ENCODE results near the gene CABLES2.

CABLES2 gene

DNA sequence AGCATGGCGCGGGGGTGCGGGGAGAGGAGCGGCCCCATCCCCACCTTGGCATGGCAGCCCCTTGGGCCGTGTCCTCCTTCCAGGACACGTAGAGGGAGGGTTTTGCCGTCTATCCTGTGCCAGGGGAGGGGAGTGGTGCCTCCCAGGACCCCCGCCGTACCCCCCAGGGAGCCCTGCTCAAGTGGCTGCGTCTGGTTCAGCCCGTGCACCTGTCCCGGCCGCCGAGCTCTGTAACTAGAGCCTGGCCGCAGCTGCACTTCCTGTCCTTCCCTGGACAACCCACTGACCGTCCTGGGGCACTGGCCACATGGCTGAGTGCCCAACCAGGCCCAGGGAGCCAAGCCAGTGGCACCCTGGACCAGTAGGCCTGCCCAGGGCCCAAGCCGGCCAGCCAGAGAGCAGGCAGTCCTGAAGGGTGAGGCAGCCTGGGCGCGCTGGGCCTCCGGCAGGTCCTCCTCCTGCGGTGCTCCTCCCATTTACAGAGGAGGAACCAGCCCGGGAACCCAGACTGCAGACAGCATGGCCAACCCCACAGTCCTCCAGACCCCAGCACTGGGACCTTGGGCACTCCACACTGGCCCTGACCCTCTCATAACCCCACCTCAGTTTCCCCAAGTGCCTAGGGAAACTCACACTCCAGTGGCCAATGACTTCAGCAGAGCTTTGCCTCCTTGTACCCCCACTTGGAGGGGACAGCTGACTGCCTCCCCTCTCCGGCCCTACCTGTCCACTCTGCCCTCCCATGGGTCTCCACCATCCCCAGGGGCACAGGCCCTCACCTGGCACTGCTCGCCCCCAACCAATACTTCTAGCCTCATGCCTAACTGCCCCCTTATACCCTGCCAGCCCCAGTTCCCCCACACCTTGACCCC lies 48.7 kb downstream of the CABLES2 start:
- DNase-seq (ENCODE audit: low spot score), result no peak

DNA sequence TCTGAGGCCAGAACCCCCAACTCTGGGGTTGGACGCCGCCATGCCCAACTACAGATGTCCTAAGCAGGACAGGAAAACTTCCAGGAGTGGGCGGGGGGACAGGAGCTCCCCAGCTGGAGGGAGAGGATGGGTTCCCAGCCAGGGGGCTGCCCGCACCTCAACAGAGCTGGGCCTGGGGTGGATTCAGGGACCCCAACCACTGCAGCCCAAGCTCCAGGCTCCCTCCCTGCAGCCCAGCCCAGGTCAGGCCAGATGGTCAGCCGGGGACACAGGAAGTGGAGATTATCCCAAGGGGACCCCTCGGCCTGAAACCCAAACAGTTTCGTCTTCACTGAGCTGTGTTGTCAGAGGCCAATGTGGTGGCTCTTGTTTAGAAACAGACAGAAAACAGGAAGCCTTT lies 49.4 kb downstream of the CABLES2 start:
- DNase-seq (ENCODE audit: low spot score), result no peak

DNA sequence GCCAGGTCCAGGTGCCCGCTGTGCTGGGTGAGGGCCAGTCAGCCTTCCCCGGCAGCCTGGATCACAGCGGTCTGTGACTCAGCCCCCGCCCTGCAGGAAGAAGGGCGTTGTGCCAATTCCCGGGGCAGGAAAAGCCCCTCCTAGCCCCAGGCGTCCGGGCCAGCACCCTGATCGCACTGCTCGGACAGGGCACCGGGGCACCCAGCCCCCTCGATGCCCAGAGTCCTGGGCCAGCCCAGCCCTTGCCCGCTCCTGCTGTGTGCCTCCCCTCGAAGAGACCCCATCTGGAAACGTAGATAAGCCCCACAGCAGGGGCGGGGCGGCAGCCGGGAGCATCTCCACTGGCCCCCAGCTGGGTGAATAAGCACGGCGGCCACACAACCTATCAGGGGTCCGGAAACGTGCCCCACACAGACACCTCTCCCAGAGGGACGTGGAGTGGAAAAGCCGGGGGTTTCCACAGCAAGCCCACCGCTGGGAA lies 49.9 kb downstream of the CABLES2 start:
- no peak for DNase-seq (ENCODE audit: low spot score)

DNA sequence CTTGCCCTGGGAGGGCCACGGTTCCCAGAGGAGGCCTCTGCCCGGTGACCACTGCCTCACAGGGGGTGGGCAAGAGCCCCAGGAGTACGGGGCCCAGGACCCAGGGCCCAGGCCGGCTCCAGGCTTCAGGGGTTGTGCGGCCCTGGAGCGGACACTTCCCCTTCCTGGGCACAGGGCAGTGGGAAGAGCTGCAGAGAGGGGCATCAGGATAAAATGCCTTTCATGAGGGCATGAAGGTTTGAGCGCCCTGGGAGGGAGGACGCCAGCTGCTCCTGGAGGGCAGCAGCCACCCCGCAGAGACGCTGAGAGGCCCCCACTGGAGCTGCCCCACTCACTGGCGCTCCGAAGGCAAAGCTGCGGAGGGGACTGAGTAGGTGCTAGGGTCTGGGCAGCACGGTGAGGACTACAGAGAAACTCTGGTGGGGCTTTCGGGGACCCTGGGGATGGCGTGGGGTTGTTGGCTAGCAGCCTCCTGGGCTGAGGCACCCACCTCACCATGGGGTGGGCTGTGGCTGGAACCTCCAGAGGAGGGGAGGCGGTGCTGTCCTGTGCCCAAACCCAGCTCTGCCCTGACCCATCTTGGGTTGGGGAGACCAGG lies 50.4 kb downstream of the CABLES2 start:
- DNase-seq (ENCODE audit: low spot score), result no peak

DNA sequence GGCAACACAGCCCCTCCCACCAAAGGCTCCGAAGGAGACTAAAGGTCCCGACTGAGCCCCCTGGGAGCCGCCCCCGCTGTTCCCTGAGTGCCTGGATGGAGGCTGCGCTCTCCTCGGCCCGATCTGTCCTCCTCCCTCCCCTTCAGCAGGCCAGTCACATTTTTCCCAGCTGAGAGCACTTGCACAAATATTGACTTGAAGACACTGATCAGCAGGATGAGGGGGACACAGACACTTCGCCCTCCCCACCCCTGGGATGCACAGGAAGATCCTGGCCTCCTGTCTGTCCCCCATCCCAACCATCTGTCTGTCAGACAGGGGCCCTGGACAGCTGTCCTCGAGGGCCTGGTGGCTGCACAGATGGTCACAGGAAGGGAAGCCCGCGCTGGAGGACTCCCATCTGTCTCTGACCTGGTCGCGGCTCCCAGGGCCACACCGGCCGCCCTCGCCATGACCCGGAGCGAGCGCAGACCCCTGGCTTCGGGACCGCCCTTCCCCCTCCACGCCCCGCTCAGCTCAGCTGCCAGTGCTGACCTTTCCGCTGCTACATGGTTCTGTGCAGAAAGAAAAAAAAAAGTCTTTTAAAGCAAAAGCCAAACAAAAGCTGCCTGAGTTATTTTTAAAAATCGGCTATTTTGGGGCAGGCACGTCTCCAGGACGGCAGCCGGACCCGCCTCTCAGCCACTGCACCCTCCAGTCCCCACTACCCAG lies 51.1 kb downstream of the CABLES2 start:
- no peak for DNase-seq (ENCODE audit: low spot score)

DNA sequence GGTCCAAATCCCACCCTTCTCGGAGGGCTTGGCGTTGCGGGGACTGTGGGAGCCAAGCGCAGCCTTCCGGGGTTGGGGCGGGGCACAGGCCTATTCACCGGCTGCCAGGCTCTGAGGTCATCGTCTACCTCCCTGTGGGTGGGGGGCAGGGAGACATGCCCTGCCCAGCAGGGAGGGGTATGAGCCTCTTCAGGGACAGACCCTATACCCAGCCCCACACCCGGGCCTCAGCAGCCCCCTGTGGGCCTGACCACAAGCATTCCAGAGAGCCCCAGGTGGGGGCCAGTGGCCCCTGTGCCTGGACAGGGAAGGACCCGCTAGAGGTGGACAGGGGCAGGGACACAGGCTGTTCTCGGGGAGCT lies 51.6 kb downstream of the CABLES2 start:
- no peak for DNase-seq (ENCODE audit: low spot score)

DNA sequence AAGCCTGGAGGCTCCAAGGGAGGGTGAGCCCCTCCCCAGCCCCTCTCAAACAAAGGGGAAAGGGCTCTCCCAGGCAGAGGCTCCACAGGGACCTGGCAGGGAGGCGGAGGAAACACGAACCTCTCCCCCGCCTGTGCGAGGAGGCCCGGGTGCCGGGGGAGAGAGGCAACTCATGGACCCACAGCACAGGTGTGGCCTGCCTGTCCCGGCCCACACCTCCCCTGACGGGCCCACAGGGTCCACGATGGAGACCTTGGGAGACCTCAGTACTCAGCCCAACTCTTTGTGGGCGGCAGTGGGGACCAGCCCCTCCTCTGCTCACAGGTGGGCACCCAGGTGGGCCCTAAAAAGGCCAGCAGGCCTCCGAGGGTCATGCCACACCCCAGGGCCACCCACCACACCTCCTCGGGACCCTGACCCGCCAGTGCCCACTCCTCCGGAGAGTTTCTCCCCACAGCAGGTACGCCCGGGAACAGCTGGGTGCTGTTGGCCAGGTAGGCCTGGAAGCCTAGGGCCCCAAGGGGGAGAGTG lies 52.2 kb downstream of the CABLES2 start:
- no peak for DNase-seq (ENCODE audit: low spot score)

DNA sequence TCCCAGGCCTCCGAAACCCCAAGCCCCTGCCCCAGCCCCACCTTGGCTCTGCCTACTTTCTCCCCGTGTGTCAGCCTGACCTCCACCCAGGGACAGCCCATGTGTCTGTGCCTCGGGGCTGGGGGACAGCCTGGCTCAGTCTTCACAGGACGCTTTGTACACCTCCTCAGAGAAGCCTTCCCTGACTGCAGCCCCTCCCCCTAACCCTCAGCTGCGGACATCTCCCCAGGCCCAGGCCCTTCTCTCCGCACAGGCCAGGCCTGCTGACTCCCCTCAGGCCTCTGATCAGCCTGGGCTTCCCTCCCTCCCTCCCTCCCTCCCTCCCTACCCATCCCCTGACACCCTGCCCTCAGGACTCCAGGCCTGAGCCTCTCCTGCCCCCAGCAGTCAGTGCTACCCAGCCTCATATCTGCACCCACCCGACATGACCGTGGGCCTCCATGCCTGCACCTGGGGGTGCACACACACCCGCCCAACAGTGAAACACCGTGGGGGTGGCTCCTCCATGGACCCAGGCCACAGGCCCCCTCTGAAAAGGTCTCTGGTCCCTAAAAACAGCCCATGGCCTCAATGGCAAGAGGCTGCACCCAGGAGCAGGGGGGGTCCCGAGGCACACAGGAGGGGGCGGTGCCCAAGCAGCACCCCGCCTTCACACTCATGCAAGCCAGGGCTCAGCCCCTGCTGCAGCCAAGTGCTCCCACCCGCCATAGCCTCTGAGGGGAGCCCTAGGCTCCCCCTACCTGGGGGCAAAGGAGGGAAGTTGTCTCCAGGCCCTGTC lies 52.9 kb downstream of the CABLES2 start:
- no peak for DNase-seq (ENCODE audit: low spot score)

DNA sequence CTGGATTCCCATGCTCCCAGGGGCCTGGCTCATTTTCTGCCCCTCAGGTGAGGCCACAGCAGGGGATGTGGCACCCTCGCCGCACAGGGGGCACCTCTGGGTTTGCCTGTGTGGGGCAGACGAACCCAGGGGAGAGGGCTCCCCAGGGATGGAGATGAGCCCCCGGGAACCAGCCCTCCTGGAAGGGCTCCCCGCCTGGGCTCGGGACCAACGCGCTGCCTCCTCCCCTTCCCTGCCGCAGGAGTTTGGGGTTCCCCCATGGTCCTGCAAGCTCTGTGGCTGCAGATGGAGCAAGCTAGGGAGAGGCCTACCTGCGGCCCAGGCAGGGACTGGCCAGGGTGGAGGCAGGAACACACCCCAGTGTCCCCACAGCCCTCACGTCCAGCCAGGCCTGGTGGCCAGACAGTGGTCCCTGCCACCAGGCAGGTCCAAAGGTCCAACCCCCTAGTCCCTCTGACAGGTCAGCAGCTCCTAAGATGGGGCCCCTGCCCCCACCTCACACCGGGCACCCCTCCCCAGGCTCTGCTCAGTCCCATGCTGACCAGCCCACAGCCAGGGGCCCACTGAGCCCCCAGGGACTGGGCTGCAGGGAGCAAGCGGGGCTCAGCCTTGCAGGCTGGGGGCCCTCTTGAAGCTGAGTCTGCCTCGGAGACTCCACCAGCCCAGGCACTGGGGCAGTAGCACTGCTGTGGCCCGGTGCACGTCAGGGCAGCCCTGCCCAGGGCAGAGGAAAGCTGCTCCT lies 53.6 kb downstream of the CABLES2 start:
- no peak for DNase-seq (ENCODE audit: low spot score)

DNA sequence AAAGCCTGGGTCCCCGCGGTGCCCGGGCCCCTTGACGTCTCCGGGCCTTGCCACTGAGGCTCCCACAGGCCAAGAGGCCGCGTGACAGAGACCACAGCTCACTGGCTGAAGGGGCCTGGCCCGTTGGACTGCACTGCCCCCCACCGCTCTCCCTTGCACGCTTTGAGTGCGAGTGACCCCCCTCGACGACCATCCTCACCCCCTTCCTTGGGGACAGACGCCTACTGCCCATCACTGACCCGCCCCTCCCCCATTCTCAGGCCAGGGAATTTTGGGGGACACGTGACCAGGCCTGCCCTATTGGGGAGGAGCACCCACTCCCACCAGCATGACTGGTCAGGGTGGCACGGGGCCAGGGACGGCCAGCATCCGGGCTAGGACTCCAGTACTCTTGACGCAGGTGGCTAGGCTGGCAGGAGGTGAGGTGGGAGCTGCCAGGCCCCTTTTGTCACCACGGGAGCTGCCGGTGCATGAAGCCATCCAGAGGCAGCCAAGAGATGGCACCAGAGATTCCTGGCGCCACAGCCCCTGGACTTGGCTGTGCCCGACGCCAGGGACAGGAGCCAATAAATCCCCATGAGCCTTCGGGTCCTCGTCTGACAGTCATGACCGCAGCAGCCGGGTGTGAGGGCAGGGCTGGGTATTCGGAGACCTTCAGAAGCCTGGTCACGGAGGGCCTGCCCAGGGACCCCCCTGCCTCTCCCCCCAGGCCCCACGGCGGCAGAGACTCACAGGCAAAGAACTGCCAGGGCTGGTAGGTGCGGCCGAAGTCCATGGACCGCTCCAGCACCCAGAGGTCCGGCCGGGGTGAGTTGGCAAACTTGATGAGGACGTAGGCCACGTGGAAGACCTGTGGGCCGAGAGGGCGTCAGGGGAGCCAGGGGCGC lies 54.4 kb downstream of the CABLES2 start:
- peak; percentile 50 for DNase-seq (ENCODE audit: low spot score)

DNA sequence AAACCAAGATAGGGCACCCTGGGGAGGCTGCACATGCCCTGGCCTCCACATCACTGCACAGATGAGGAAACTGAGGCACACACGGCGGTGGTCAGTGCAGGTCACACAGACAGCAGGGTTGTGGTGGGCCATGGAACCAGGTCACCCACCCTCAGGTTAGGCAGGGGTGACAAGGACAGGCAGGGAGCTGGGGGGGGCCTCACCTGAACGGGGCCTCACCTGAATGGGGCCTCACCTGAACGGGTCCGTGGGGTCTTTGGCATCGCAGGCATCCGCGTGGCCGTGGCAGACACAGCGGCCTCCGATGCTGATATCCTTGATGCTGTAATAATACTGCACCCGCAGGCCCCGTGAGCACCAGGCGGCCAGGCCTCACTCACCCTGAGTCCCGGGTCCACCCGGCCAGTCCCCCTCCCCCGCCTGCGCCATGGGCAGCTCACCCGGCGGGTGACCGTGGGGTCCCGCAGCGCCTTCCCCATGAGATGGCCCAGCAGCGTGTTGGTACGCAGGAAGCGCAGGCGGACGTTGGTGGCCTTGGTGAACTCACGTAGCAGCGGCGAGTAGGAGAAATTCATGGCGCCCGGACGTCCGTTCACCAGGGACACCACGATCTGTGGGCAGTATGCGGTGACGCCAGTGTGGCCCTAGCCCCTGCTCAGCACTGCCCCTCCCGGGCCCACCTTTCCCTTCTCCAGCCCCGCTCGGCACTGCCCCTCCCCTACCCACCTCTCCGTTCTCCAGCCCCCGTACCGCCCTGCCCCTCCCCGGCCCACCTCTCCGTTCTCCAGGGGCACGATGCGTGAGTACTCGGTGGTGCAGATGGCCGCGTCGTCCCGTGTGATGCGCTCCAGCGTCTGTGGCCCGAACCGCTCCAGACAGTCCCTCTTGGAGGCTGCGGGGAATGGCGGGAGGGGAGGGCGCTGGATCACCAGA lies 55.4 kb downstream of the CABLES2 start:
- DNase-seq (ENCODE audit: low spot score), result no peak

DNA sequence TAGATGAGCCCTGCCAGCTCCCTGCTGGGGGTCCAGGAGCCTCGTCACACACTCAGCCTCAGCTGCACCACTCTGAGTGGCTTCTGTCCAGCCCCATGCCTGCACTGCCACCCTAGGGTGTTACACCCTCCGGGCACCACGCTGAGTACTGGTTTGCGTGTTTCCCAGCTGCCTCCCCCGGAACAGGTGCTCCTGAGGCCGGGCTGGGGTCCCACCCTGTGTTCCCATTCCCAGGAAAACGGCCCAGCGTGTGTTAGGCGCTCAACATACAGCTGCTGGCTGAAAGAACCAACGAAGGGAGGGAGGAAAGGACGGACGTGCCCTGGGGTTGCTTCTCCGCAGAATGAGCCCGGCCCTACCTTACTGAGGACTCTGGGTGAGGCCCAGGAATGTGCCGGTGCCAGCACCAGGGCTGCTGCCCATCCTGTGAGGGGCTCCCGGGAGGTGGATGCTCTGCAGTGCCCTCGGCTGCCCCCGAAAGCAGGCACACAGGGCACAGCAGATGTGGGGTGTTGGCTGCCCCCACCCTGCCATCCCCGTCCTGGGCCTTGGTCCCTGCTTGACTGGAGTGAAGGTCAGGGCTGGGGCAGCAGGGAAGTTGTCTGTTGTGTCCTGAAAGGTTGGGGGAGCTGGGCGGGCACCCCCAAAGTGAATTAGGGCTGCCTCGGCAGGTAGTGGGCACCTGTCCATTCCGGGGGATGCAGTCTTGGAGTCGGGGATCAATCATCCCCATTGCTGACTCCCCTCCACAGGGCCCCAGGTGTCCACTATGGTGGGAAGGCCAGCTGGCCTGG lies 56.3 kb downstream of the CABLES2 start:
- DNase-seq (ENCODE audit: low spot score), result no peak

DNA sequence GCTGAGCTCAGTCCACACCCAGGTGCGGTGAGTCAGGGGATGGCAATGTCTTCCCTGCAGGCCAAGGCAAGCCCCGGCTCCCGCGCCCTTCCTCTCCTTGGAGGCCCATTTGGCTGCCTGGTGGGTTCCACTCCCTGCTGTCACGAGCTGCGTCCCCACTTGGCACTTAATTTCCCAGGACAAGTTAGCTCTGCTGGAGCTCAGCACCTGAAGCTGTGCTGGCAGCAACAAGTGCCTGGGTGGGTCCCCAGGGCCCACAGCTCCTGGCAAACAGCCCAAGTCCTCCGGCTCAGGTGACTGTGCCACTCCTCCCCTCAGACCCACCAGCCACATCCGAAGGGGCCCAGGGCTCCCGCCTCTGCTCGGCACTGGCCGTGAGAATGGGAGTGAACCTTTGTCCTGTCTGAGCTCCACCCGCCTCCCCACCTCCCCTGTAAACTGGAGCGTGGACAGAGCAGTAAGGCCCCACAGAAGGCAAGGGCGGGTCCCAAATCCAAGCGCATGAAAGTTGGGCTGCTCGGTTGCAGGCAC lies 56.9 kb downstream of the CABLES2 start:
- DNase-seq (ENCODE audit: low spot score), result no peak

DNA sequence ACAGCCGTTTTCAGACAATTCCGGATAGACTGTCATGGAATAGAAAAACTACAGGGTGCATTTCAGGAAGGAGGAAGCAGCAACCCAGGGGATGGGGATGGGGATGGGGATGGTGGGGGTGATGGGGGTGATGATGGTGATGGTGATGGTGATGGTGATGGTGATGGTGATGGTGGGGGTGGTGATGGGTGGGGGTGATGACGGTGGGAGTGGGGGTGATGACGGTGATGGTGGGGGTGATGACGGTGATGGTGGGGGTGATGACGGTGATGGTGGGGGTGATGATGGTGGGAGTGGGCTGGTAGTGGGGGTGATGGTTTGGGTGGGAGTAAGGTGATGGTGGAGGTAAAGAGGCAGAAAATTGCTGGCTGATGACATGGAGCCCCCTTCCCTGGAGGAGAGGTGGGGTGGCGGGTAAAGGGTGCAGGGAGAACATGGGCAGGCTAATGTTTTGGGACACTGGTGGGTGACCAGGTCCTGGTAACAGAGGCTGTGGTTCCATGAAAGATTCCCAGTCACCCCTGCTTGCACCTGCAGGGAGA lies 57.5 kb downstream of the CABLES2 start:
- no peak for DNase-seq (ENCODE audit: low spot score)

DNA sequence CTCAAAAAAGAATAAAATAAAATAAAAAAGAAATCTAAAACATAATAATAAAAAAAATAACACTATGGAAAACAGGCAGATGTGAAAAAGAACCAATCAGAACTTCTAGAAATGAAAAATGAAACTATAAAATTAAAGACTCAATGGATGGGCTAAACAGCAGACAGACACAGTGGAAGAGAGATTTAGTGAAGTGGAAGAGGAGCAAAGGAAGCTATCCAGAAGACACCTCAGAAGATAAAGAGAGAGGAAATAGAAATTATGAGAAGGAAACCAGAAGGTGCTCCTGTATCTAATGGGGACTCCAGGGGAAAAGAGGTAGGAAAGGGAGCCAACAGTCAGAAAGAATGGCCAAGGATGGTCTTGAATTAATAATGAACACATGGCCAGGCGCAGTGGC lies 58.5 kb downstream of the CABLES2 start:
- DNase-seq (ENCODE audit: low spot score), result no peak

DNA sequence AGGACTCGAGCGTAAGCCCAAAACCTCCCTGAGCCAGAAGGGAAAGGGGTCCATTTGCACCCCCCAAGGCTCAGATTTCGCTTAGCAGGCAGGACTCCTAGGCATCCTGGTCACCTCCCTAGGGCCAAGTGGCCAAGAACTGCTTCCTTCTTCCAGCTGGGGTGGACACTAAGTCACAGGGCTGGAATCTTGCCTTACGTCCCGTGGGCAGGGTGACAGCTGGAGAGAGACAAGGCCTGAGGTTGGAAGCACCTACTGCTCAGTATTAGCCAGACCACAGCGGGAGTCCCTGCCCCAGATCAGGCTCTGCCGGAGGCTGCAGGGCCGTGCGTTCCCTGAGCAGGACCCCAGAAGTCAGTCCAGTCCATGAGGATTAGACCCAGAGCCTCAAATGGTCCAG lies 59.6 kb downstream of the CABLES2 start:
- no peak for DNase-seq (ENCODE audit: low spot score)

DNA sequence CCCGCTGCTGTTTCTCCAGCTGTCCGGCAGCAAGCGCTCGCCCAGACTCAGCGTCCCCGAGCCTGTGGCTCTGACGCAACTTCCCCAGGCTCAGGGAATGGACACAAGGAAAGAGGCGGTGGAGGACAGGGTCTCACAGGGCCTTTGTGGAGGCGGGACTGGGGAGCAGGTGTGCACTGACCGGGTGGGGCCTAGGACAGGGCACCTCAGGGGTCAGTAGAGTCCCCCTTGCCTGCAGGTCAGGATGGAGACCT lies 60.0 kb downstream of the CABLES2 start:
- no peak for DNase-seq (ENCODE audit: low spot score)

Measured in putamen (tissue), 1 donor.